ENCODE measurements around the gene GTF2IRD1. TPM values are rescaled to one million over a fixed set of nuclear protein-coding genes. Genes with fewer than 3 reads are reported as not detected.

Gene GTF2IRD1
- total and polyA plus RNA-seq, 9 of the 15 experiments (the other 6 are each of a cell fraction or from before 2014, with no cell fraction given): 9.1 to 30.2 (median 14.0) TPM

DNA sequence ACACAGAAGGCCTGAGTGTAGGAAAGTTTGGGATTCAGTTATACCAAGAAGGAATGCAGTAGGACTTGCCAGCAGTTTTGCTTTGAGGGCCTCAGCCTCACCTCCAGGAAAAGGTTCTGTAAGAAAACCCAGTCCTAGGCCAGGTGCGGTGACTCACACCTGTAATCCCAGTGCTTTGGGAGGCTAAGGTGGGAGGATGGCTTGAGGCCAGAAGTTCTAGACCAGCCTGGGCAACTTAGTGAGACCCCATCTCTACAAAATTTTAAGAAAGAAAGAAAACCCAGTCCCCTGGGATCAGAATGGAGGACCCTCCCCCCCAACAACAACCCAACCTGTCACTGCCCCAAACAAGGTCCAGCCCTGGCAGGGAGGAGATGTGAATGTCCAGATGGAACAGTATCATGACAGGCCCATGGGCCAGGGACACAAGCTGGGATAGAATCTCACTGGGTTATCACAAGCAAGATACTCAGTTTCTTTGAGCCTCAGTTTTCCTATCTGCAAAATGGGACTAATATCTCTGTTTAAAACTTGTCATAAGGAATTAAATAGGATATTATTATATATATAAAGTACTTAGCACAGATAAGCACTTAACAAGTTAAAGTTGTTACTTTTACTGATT, 68.7 kb downstream of the GTF2IRD1 start:
- Histone ChIP-seq H2AFZ (ENCODE audit: low read depth, low read length) (no peak overlapping the region), H3K27ac (ENCODE audit: extremely low read depth, low read depth, low read length) (no peak overlapping the region), H3K9me1 (ENCODE audit: control insufficient read depth, insufficient read depth, low read length) (no peaks in the 10 kb centered on the region), H3K4me2 (ENCODE audit: insufficient read depth, low read length) (no peak overlapping the region), H3K4me3 (no peak overlapping the region), H3K4me1 (replicated peaks in 1 of 2; ENCODE audit: control insufficient read depth in 2 of 2, insufficient read depth in 2 of 2, low read length in 2 of 2) (peaks cover 0 to 11% of the 10 kb centered on the region in 2 experiments; a peak in 1 of 5 replicates), H3K36me3 (ENCODE audit: control insufficient read depth, insufficient read depth, low read length) (peaks cover 48% of the 10 kb centered on the region; the same call in 1 of the 3 replicates), H3K79me2 (ENCODE audit: control insufficient read depth, insufficient read depth, low read length) (no peaks in the 10 kb centered on the region), H3K9me3 (replicated peaks; ENCODE audit: control insufficient read depth, insufficient read depth, low read depth, low read length) (peaks cover 3% of the 10 kb centered on the region; the same call in 1 of the 2 replicates), H3K27me3 (ENCODE audit: control insufficient read depth in 2 of 2, insufficient read depth in 2 of 2, low read length in 2 of 2) (no peaks in the 10 kb centered on the region), H4K20me1 (replicated peaks; ENCODE audit: control insufficient read depth, insufficient read depth, low read length) (0 out of 2 replicates have a peak, but pooled peaks cover 2% of the 10 kb centered on the region), H3K9ac (ENCODE audit: insufficient read depth in 1 of 2, low read depth in 2 of 2, low read length in 2 of 2) (no peak overlapping the region)
- in situ Hi-C loops (cut with MboI) (no loop called here), intact Hi-C loops (cut with micrococcal nuclease) (no loop called here)
- 75% methylated on average over 1 of the region's 1 CpG for WGBS (ENCODE audit: insufficient coverage, low coverage, missing lambda C conversion rate)
- TF ChIP-seq SMARCA5 (IDR thresholded peaks at IDR 0.05) (peak; percentile 58; the same call in 1 of the 2 replicates), ZNF121 (CRISPR knock-in tag; conservative IDR thresholded peaks at IDR 0.05) (peak; percentile 91), ARID3A (IDR thresholded peaks at IDR 0.05; ENCODE audit: borderline replicate concordance, low read depth, low read length) (no peak), MIER1 (IDR thresholded peaks at IDR 0.05; ENCODE audit: low read depth) (no peak), KDM1A (IDR thresholded peaks at IDR 0.05) (peak; percentile 11 to 70; a peak in 2 of 4 replicates), ADNP (tag; IDR thresholded peaks at IDR 0.05) (peak; percentile 95), BCOR (IDR thresholded peaks at IDR 0.05) (peak; percentile 91), BRD4 (IDR thresholded peaks at IDR 0.05) (no peak), RCOR1 (IDR thresholded peaks at IDR 0.05; ENCODE audit: borderline replicate concordance in 1 of 2, low read depth in 2 of 2, low read length in 2 of 2) (0 out of 4 replicates have a peak, but pooled peaks of 1 of the 2 experiments have one; percentile 13), CBX1 (IDR thresholded peaks at IDR 0.05; ENCODE audit: low read depth) (0 out of 2 replicates have a peak, but pooled peaks have one; percentile 58), CHD4 (IDR thresholded peaks at IDR 0.05; ENCODE audit: insufficient read depth, insufficient replicate concordance, low read depth, low read length, poor library complexity, severe bottlenecking) (peak; percentile 24), RBM25 (IDR thresholded peaks at IDR 0.05; ENCODE audit: low read depth, low read length, severe bottlenecking) (peak; percentile 90)
- TF ChIP-seq, protein P1, sequence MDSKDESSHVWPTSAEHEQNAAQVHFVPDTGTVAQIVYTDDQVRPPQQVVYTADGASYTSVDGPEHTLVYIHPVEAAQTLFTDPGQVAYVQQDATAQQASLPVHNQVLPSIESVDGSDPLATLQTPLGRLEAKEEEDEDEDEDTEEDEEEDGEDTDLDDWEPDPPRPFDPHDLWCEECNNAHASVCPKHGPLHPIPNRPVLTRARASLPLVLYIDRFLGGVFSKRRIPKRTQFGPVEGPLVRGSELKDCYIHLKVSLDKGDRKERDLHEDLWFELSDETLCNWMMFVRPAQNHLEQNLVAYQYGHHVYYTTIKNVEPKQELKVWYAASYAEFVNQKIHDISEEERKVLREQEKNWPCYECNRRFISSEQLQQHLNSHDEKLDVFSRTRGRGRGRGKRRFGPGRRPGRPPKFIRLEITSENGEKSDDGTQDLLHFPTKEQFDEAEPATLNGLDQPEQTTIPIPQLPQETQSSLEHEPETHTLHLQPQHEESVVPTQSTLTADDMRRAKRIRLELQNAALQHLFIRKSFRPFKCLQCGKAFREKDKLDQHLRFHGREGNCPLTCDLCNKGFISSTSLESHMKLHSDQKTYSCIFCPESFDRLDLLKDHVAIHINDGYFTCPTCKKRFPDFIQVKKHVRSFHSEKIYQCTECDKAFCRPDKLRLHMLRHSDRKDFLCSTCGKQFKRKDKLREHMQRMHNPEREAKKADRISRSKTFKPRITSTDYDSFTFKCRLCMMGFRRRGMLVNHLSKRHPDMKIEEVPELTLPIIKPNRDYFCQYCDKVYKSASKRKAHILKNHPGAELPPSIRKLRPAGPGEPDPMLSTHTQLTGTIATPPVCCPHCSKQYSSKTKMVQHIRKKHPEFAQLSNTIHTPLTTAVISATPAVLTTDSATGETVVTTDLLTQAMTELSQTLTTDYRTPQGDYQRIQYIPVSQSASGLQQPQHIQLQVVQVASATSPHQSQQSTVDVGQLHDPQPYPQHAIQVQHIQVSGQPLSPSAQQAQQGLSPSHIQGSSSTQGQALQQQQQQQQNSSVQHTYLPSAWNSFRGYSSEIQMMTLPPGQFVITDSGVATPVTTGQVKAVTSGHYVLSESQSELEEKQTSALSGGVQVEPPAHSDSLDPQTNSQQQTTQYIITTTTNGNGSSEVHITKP (IDR thresholded peaks at IDR 0.05; ENCODE audit: partially characterized antibody): no peak
- no TSS peak for BruUV-seq (replicated peaks)
- CTCF ChIA-PET (ENCODE audit: low intra/inter-chr PET ratio): interaction anchor here (0.6 kb wide), 1 partner anchor 1684 kb away, joined by 3 read pairs; no protein-coding TSS in a partner anchor
- no peak for FAIRE-seq
- ATAC-seq: no peak
- no peak for DNase-seq (ENCODE audit: extremely low read depth in 1 of 4, low spot score in 3 of 4)
- POLR2A ChIA-PET: no interaction called here
